ENCODE data around the gene CDH13.

- TF ChIP-seq CTCF (IDR thresholded peaks at IDR 0.05) (no peak), POLR2A (IDR thresholded peaks at IDR 0.05) (no peak)
Observed at GRCh38 chr16:83363521-83363920, 736.8 kb downstream of the CDH13 start.

All from Peyer's patch (tissue), 4 donors.